Measurements from ENCODE around the gene SETD1A. TPM values are rescaled to one million over a fixed set of nuclear protein-coding genes. Genes with fewer than 3 reads are reported as not detected.
"Not testable (repeated sequence)": the region's sequence is repeated elsewhere in the genome, so short reads cannot be mapped to it uniquely, and the experiment has no call there.

Gene SETD1A
- total and polyA plus RNA-seq, 9 of the 15 experiments (the other 6 are each of a cell fraction or from before 2014, with no cell fraction given) = 0.08 to 36.0 (median 4.2) TPM

DNA sequence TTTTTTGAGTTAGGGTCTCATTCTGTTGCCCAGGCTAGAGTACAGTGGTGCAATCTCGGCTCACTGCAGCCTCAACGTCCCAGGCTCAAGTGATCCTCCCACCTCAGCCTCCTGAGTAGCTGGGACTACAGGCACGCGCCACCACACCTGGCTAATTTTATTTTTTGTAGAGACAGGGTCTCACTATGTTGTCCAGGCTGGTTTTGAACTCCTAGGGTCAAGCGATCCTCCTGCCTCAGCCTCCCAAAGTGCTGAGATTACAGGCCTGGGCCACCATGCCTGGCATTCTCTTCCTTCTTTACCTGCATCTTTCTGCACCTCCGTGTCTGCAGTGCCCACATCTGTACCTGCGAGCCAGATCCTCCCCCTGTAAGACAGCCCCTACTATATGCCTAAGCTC is 54.3 kb downstream of the SETD1A start:
- H3K9ac ChIP-seq (ENCODE audit: insufficient read depth in 1 of 2, low read depth in 2 of 2, low read length in 2 of 2); H3K4me2 ChIP-seq (ENCODE audit: insufficient read depth, low read length); H3K27ac ChIP-seq (ENCODE audit: extremely low read depth, low read depth, low read length); intact Hi-C loops (cut with micrococcal nuclease); H2AFZ ChIP-seq (ENCODE audit: low read depth, low read length); in situ Hi-C loops (cut with MboI); DNase-seq (ENCODE audit: extremely low read depth in 1 of 4, low spot score in 3 of 4); ATAC-seq; H3K9me1 ChIP-seq (ENCODE audit: control insufficient read depth, insufficient read depth, low read length); BruUV-seq (replicated peaks); H3K4me3 ChIP-seq; H4K20me1 ChIP-seq (replicated peaks; ENCODE audit: control insufficient read depth, insufficient read depth, low read length); FAIRE-seq; CTCF ChIA-PET (ENCODE audit: low intra/inter-chr PET ratio); H3K36me3 ChIP-seq (ENCODE audit: control insufficient read depth, insufficient read depth, low read length); H3K79me2 ChIP-seq (ENCODE audit: control insufficient read depth, insufficient read depth, low read length); H3K9me3 ChIP-seq (replicated peaks; ENCODE audit: control insufficient read depth, insufficient read depth, low read depth, low read length): not testable (repeated sequence)
- Histone ChIP-seq H3K27me3 (ENCODE audit: control insufficient read depth in 2 of 2, insufficient read depth in 2 of 2, low read length in 2 of 2) (peaks cover 13 to 23% of the 10 kb centered on the region in 2 experiments; a peak in 4 of 5 replicates), H3K4me1 (replicated peaks in 1 of 2; ENCODE audit: control insufficient read depth in 2 of 2, insufficient read depth in 2 of 2, low read length in 2 of 2) (peaks cover 0 to 12% of the 10 kb centered on the region in 2 experiments; a peak in 2 of 5 replicates)
- POLR2A ChIA-PET = interaction anchor here (0.9 to 1.2 kb wide), 2 partner anchors 11 to 13 kb away, joined by 3 to 9 read pairs; no protein-coding TSS in a partner anchor
- peak; percentile 71; the same call in 1 of the 2 replicates for TF ChIP-seq ZNF121 (CRISPR knock-in tag; conservative IDR thresholded peaks at IDR 0.05)
- 28% methylated on average over 7 of the region's 7 CpGs for WGBS (ENCODE audit: insufficient coverage, low coverage, missing lambda C conversion rate)

DNA sequence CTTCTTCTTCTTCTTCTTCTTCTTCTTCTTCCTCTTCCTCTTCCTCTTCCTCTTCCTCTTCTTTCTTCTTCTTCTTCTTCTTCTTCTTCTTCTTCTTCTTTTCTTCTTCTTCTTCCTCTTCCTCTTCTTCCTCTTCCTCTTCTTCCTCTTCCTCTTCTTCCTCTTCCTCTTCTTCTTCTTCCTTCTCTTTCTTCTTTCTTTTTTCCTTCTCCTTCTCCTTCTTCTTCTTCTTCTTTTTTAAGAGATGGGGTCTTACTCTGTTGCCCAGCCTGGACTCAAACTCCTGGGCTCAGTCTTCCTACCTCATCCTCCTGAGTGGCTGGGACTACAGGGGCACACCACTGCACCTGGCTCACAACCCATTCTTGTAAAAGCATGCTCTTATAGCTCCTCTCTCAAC is 55.7 kb downstream of the SETD1A start:
- H3K36me3 ChIP-seq (ENCODE audit: control insufficient read depth, insufficient read depth, low read length); H4K20me1 ChIP-seq (replicated peaks; ENCODE audit: control insufficient read depth, insufficient read depth, low read length); H2AFZ ChIP-seq (ENCODE audit: low read depth, low read length); H3K9ac ChIP-seq (ENCODE audit: insufficient read depth in 1 of 2, low read depth in 2 of 2, low read length in 2 of 2); H3K27ac ChIP-seq (ENCODE audit: extremely low read depth, low read depth, low read length); H3K9me3 ChIP-seq (replicated peaks; ENCODE audit: control insufficient read depth, insufficient read depth, low read depth, low read length); in situ Hi-C loops (cut with MboI); H3K4me2 ChIP-seq (ENCODE audit: insufficient read depth, low read length); H3K4me3 ChIP-seq; H3K9me1 ChIP-seq (ENCODE audit: control insufficient read depth, insufficient read depth, low read length); BruUV-seq (replicated peaks); FAIRE-seq; H3K79me2 ChIP-seq (ENCODE audit: control insufficient read depth, insufficient read depth, low read length); DNase-seq (ENCODE audit: extremely low read depth in 1 of 4, low spot score in 3 of 4); ATAC-seq; CTCF ChIA-PET (ENCODE audit: low intra/inter-chr PET ratio); intact Hi-C loops (cut with micrococcal nuclease): not testable (repeated sequence)
- peaks cover 13 to 23% of the 10 kb centered on the region in 2 experiments; a peak in 4 of 5 replicates for H3K27me3 ChIP-seq (ENCODE audit: control insufficient read depth in 2 of 2, insufficient read depth in 2 of 2, low read length in 2 of 2)
- TF ChIP-seq ZNF121 (CRISPR knock-in tag; conservative IDR thresholded peaks at IDR 0.05) = peak; percentile 60
- TF ChIP-seq, protein P1, sequence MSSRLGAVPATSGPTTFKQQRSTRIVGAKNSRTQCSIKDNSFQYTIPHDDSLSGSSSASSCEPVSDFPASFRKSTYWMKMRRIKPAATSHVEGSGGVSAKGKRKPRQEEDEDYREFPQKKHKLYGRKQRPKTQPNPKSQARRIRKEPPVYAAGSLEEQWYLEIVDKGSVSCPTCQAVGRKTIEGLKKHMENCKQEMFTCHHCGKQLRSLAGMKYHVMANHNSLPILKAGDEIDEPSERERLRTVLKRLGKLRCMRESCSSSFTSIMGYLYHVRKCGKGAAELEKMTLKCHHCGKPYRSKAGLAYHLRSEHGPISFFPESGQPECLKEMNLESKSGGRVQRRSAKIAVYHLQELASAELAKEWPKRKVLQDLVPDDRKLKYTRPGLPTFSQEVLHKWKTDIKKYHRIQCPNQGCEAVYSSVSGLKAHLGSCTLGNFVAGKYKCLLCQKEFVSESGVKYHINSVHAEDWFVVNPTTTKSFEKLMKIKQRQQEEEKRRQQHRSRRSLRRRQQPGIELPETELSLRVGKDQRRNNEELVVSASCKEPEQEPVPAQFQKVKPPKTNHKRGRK (tag; IDR thresholded peaks at IDR 0.05) = peak; percentile 60; the same call in 1 of the 2 replicates
- H3K4me1 ChIP-seq (replicated peaks in 1 of 2; ENCODE audit: control insufficient read depth in 2 of 2, insufficient read depth in 2 of 2, low read length in 2 of 2) = peaks cover 6 to 12% of the 10 kb centered on the region in 2 experiments; a peak in 4 of 5 replicates
- POLR2A ChIA-PET = interaction anchor here (0.6 kb wide), 1 partner anchor 17 kb away, joined by 3 read pairs; no protein-coding TSS in a partner anchor
